ENCODE data around the gene ZNF438.

DNA sequence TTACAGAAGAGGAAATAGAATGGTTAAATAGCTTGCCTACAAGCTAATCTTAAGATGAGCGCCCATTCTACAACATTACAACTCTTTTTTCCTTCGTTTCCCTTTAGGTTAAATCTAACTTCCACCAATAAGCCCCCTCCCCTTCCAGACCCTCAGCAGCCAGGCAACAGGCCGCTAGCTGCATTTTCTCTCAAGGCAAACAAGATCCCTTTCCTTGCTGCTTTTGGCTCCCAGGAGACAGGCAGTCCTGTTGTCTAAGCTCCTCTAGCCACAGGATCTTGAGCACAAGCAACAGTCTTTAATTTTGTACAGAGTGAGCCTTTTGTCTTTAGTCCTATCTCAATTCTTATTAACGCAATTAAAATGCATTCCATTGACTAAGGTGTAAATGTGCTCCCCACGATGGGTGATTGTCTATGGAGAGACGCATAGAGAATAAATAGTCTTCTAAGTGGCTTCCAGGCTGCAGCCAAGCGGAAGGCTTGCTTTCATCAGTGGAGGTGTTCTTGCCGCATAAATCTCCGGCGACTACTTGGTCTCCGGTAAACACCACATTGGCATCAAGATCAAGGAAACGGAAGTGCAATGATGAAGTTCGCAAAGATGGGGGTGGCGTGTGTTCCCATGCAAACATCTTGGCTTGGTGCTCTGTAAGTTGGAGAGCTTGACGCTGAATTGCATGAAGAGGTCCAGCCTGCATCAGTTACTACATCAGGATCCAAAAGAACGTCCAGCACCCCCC, 220.2 kb downstream of the ZNF438 start:
- TF ChIP-seq, protein P1, sequence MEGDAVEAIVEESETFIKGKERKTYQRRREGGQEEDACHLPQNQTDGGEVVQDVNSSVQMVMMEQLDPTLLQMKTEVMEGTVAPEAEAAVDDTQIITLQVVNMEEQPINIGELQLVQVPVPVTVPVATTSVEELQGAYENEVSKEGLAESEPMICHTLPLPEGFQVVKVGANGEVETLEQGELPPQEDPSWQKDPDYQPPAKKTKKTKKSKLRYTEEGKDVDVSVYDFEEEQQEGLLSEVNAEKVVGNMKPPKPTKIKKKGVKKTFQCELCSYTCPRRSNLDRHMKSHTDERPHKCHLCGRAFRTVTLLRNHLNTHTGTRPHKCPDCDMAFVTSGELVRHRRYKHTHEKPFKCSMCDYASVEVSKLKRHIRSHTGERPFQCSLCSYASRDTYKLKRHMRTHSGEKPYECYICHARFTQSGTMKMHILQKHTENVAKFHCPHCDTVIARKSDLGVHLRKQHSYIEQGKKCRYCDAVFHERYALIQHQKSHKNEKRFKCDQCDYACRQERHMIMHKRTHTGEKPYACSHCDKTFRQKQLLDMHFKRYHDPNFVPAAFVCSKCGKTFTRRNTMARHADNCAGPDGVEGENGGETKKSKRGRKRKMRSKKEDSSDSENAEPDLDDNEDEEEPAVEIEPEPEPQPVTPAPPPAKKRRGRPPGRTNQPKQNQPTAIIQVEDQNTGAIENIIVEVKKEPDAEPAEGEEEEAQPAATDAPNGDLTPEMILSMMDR (IDR thresholded peaks at IDR 0.05; ENCODE audit: low read depth, low read length, poor library complexity, severe bottlenecking) = no peak
- no peak for TF ChIP-seq EZH2phosphoT487 (IDR thresholded peaks at IDR 0.05; ENCODE audit: borderline replicate concordance, low read length)

Data from DOHH2 (cell line).